Measurements from ENCODE around the gene LDAH.
"Not testable (repeated sequence)": the region's sequence is repeated elsewhere in the genome, so short reads cannot be mapped to it uniquely, and the experiment has no call there.

LDAH gene

DNA sequence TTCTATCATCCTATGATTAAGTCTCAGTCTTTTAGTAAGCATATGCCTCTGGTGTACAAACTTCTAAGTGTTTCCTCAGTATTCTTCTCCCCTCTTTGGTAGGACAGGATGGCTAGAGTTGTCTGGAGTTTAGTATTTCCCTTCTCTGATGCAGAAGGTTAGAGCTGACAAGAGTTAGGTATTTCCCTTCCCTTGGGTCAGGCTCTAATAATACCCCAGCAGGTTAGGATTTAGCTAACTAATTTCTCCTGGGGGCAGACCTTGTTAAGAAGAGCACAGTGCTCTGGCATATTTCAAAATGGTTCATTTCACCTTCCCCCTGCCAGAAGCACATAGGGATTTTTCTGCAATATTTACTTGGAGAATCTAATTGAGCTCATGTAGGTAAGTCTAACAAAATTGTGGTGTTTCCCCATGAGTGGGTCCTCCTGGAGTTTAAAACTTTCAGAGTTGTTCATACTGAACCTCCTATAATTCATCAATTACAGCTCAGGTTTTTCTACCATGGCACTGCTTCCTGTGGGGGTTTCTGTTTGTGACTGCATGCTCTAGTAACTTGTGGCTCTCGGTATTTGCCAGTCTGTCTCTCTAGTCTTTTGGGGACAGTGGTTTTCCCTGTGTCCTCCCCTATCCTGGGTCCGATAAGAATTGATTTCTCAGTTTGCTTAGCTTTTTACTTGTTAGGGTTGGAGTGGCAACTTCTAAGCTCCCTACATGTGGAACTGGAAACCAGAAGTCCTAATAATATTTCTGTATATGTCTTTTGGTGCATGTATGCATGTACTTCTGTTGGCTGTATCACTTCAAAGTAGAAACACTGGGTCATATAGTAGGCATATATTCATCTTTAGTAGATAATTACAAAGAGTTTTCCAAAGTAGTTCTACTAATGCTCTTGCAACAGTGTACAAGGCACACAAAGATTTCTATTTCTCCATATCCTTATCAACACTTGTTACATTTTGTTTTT lies 78.2 kb downstream of the LDAH start:
- no peak overlapping the region for H3K4me3 ChIP-seq (ENCODE audit: low read length)
- H3K4me1 ChIP-seq (ENCODE audit: control insufficient read depth, insufficient read depth, low read length), result no peaks in the 10 kb centered on the region
- no peaks in the 10 kb centered on the region for H3K9me3 ChIP-seq (ENCODE audit: control insufficient read depth, low read length)
- H3K27me3 ChIP-seq (ENCODE audit: control insufficient read depth, insufficient read depth, low read length), result no peaks in the 10 kb centered on the region
- H3K9ac ChIP-seq (ENCODE audit: low read length), result no peak overlapping the region
- no peaks in the 10 kb centered on the region for H3K36me3 ChIP-seq (ENCODE audit: control insufficient read depth, insufficient read depth, low read length)

GRCh38 chr2:20738772-20739171 lies 84.1 kb downstream of the LDAH start:
- no peaks in the 10 kb centered on the region for H3K36me3 ChIP-seq (ENCODE audit: control insufficient read depth, insufficient read depth, low read length)
- H3K9ac ChIP-seq (ENCODE audit: low read length), result no peak overlapping the region
- H3K27me3 ChIP-seq (ENCODE audit: control insufficient read depth, insufficient read depth, low read length), result no peaks in the 10 kb centered on the region
- H3K9me3 ChIP-seq (ENCODE audit: control insufficient read depth, low read length), result no peaks in the 10 kb centered on the region
- no peak overlapping the region for H3K4me3 ChIP-seq (ENCODE audit: low read length)
- H3K4me1 ChIP-seq (ENCODE audit: control insufficient read depth, insufficient read depth, low read length), result no peaks in the 10 kb centered on the region

- no peaks in the 10 kb centered on the region for H3K4me1 ChIP-seq (ENCODE audit: control insufficient read depth, insufficient read depth, low read length)
- no peaks in the 10 kb centered on the region for H3K36me3 ChIP-seq (ENCODE audit: control insufficient read depth, insufficient read depth, low read length)
- no peaks in the 10 kb centered on the region for H3K9me3 ChIP-seq (ENCODE audit: control insufficient read depth, low read length)
- H3K27me3 ChIP-seq (ENCODE audit: control insufficient read depth, insufficient read depth, low read length), result no peaks in the 10 kb centered on the region
- no peak overlapping the region for H3K4me3 ChIP-seq (ENCODE audit: low read length)
- no peak overlapping the region for H3K9ac ChIP-seq (ENCODE audit: low read length)
Measured at GRCh38 chr2:20737505-20737904, 85.4 kb downstream of the LDAH start.

DNA sequence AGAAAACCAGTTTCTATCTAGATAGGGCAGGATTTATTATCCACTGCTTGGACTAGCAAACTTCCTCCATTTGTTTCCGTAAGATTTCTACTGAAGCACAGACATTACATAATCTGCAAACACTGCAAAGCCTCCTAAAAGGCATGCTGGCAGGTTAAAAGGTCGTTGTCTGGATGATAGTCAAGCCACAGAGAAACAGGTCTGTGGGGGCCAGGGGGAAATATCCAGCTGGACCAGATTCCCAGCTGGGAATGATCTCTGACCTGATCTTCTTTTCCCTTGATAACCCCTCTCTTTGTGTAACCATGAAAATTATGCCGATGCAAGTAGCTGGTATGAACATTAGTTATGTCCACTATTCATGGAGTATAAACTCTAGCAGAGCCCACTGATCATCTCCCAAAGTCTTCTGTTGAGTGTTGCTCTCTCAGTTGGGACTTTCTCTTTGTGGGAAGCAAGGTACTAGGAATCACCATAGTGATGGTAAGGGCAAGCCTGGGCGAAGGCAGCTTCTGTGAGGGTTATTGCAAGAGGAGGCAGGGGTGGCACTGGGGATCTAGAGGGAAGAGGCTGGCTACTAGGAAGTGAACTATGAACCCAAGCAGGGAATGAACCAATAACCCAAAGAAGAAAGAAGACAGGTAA lies 94.7 kb downstream of the LDAH start:
- H3K9me3 ChIP-seq (ENCODE audit: control insufficient read depth, low read length), result no peaks in the 10 kb centered on the region
- no peak overlapping the region for H3K9ac ChIP-seq (ENCODE audit: low read length)
- no peaks in the 10 kb centered on the region for H3K36me3 ChIP-seq (ENCODE audit: control insufficient read depth, insufficient read depth, low read length)
- no peaks in the 10 kb centered on the region for H3K4me1 ChIP-seq (ENCODE audit: control insufficient read depth, insufficient read depth, low read length)
- H3K4me3 ChIP-seq (ENCODE audit: low read length), result no peak overlapping the region
- no peaks in the 10 kb centered on the region for H3K27me3 ChIP-seq (ENCODE audit: control insufficient read depth, insufficient read depth, low read length)

- no peaks in the 10 kb centered on the region for H3K27me3 ChIP-seq (ENCODE audit: control insufficient read depth, insufficient read depth, low read length)
- no peaks in the 10 kb centered on the region for H3K9me3 ChIP-seq (ENCODE audit: control insufficient read depth, low read length)
- H3K36me3 ChIP-seq (ENCODE audit: control insufficient read depth, insufficient read depth, low read length), result no peaks in the 10 kb centered on the region
- H3K4me1 ChIP-seq (ENCODE audit: control insufficient read depth, insufficient read depth, low read length), result no peaks in the 10 kb centered on the region
- H3K9ac ChIP-seq (ENCODE audit: low read length), result no peak overlapping the region
- H3K4me3 ChIP-seq (ENCODE audit: low read length), result no peak overlapping the region
Measured at GRCh38 chr2:20726913-20727312, 96.0 kb downstream of the LDAH start.

GRCh38 chr2:20725782-20726181 lies 97.1 kb downstream of the LDAH start:
- H3K27me3 ChIP-seq (ENCODE audit: control insufficient read depth, insufficient read depth, low read length), result no peaks in the 10 kb centered on the region
- H3K4me1 ChIP-seq (ENCODE audit: control insufficient read depth, insufficient read depth, low read length), result no peaks in the 10 kb centered on the region
- no peak overlapping the region for H3K9ac ChIP-seq (ENCODE audit: low read length)
- H3K9me3 ChIP-seq (ENCODE audit: control insufficient read depth, low read length), result no peaks in the 10 kb centered on the region
- H3K36me3 ChIP-seq (ENCODE audit: control insufficient read depth, insufficient read depth, low read length), result no peaks in the 10 kb centered on the region
- no peak overlapping the region for H3K4me3 ChIP-seq (ENCODE audit: low read length)

DNA sequence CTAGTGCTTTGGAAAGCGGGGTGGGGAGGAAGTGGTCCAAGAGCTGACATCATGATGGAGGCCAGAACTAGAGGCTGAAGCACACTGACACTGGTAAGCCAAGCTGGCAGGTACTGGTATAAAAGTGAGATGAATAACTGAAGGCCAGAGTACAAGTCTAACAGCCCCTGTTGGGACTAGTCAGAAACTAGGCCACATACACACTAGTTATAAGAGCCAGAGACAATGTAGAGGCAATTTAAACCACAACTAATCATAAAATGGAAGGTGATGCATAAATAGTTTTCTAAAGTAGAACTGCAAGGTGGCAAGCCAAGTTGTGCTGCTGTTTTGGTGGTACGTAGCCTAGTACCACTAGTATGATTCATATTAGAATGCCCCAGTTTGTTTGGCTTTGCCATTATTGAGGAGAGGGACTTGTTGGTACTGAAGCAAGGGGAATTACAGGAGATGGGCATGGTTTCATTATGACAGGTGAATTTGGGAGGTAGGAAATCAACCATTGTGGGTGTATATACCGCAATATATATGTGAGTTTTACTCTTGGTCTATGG lies 98.3 kb downstream of the LDAH start:
- no peaks in the 10 kb centered on the region for H3K36me3 ChIP-seq (ENCODE audit: control insufficient read depth, insufficient read depth, low read length)
- no peaks in the 10 kb centered on the region for H3K4me1 ChIP-seq (ENCODE audit: control insufficient read depth, insufficient read depth, low read length)

GRCh38 chr2:20723543-20723942 lies 99.4 kb downstream of the LDAH start:
- no peaks in the 10 kb centered on the region for H3K9me3 ChIP-seq (ENCODE audit: control insufficient read depth, low read length)
- no peaks in the 10 kb centered on the region for H3K27me3 ChIP-seq (ENCODE audit: control insufficient read depth, insufficient read depth, low read length)
- H3K4me3 ChIP-seq (ENCODE audit: low read length), result no peak overlapping the region
- no peak overlapping the region for H3K9ac ChIP-seq (ENCODE audit: low read length)
- H3K36me3 ChIP-seq (ENCODE audit: control insufficient read depth, insufficient read depth, low read length), result no peaks in the 10 kb centered on the region
- no peaks in the 10 kb centered on the region for H3K4me1 ChIP-seq (ENCODE audit: control insufficient read depth, insufficient read depth, low read length)

More for the DNA sequence above, 98.3 kb downstream of the LDAH start:
- Histone ChIP-seq H3K9ac (ENCODE audit: low read length) (no peak overlapping the region), H3K27me3 (ENCODE audit: control insufficient read depth, insufficient read depth, low read length) (no peaks in the 10 kb centered on the region), H3K4me3 (ENCODE audit: low read length) (no peak overlapping the region), H3K9me3 (ENCODE audit: control insufficient read depth, low read length) (no peaks in the 10 kb centered on the region)

DNA sequence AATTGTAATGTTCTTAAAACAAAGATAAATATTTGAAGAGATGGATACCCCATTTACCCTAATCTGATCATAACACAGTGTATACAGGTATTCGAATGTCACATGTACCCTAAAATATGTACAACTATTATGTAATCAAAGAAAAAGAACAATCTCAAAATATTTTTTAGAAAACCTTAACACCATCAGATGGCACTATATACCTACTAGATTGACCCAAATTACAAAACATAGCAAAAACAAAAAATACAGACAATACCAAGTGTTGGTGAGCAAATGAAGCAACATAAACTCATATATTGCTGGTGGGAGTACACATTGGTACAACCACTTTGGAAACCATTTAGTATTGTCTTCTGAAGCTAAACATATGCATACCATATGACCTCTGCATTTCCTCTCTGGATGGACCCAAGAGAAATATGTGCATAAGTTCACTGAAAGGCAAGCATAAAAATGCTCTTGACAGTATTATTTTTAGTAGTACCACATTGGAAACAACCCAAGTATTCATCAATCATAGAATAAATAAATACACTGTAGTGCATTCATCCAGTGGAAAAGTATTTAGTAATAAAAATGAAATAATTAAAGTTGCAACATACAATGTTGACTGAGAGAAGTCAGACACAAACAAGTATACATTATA lies 100.2 kb downstream of the LDAH start:
- no peaks in the 10 kb centered on the region for H3K27me3 ChIP-seq (ENCODE audit: control insufficient read depth, insufficient read depth, low read length)
- no peaks in the 10 kb centered on the region for H3K36me3 ChIP-seq (ENCODE audit: control insufficient read depth, insufficient read depth, low read length)
- H3K4me3 ChIP-seq (ENCODE audit: low read length), result no peak overlapping the region
- H3K9ac ChIP-seq (ENCODE audit: low read length), result no peak overlapping the region
- H3K9me3 ChIP-seq (ENCODE audit: control insufficient read depth, low read length), result no peaks in the 10 kb centered on the region
- no peaks in the 10 kb centered on the region for H3K4me1 ChIP-seq (ENCODE audit: control insufficient read depth, insufficient read depth, low read length)

GRCh38 chr2:20717641-20718040 lies 105.3 kb downstream of the LDAH start:
- Histone ChIP-seq H3K9me3 (ENCODE audit: control insufficient read depth, low read length) (no peaks in the 10 kb centered on the region), H3K4me3 (ENCODE audit: low read length) (no peak overlapping the region), H3K27me3 (ENCODE audit: control insufficient read depth, insufficient read depth, low read length) (no peaks in the 10 kb centered on the region), H3K9ac (ENCODE audit: low read length) (no peak overlapping the region), H3K36me3 (ENCODE audit: control insufficient read depth, insufficient read depth, low read length) (no peaks in the 10 kb centered on the region), H3K4me1 (ENCODE audit: control insufficient read depth, insufficient read depth, low read length) (no peaks in the 10 kb centered on the region)

DNA sequence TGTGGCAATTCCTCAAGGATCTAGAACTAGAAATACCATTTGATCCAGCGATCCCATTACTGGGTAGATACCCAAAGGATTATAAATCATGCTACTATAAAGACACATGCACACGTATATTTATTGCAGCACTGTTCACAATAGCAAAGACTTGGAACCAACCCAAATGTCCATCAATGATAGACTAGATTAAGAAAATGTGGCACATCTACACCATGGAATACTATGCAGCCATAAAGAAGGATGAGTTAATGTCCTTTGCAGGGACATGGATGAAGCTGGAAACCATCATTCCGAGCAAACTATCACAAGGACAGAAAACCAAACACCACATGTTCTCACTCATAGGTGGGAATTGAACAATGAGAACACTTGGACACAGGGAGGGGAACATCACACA lies 106.7 kb downstream of the LDAH start:
- not testable (repeated sequence) for H3K4me3 ChIP-seq (ENCODE audit: low read length); H3K9me3 ChIP-seq (ENCODE audit: control insufficient read depth, low read length); H3K9ac ChIP-seq (ENCODE audit: low read length); H3K27me3 ChIP-seq (ENCODE audit: control insufficient read depth, insufficient read depth, low read length); H3K4me1 ChIP-seq (ENCODE audit: control insufficient read depth, insufficient read depth, low read length); H3K36me3 ChIP-seq (ENCODE audit: control insufficient read depth, insufficient read depth, low read length)

DNA sequence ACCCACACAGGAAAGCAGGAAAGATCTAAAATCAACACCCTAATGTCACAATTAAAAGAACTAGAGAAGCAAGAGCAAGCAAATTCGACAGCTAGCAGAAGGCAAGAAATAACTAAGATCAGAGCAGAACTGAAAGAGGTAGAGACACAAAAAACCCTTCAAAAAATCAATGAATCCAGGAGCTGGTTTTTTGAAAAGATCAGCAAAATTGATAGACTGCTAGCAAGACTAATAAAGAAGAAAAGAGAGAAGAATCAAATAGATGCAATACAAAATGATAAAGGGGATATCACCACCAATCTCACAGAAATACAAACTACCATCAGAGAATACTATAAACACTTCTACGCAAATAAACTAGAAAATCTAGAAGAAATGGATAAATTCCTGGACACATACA lies 108.5 kb downstream of the LDAH start:
- H3K9ac ChIP-seq (ENCODE audit: low read length); H3K36me3 ChIP-seq (ENCODE audit: control insufficient read depth, insufficient read depth, low read length); H3K9me3 ChIP-seq (ENCODE audit: control insufficient read depth, low read length); H3K27me3 ChIP-seq (ENCODE audit: control insufficient read depth, insufficient read depth, low read length); H3K4me3 ChIP-seq (ENCODE audit: low read length); H3K4me1 ChIP-seq (ENCODE audit: control insufficient read depth, insufficient read depth, low read length): not testable (repeated sequence)
